NCI-H524 (cell line): ENCODE data around the gene HSPD1.

Experiments used
- DNase-seq, 2 experiments: peaks; one replicate each; lab custom pipeline; 2025; lab: John Stamatoyannopoulos, UW

Gene HSPD1

DNA sequence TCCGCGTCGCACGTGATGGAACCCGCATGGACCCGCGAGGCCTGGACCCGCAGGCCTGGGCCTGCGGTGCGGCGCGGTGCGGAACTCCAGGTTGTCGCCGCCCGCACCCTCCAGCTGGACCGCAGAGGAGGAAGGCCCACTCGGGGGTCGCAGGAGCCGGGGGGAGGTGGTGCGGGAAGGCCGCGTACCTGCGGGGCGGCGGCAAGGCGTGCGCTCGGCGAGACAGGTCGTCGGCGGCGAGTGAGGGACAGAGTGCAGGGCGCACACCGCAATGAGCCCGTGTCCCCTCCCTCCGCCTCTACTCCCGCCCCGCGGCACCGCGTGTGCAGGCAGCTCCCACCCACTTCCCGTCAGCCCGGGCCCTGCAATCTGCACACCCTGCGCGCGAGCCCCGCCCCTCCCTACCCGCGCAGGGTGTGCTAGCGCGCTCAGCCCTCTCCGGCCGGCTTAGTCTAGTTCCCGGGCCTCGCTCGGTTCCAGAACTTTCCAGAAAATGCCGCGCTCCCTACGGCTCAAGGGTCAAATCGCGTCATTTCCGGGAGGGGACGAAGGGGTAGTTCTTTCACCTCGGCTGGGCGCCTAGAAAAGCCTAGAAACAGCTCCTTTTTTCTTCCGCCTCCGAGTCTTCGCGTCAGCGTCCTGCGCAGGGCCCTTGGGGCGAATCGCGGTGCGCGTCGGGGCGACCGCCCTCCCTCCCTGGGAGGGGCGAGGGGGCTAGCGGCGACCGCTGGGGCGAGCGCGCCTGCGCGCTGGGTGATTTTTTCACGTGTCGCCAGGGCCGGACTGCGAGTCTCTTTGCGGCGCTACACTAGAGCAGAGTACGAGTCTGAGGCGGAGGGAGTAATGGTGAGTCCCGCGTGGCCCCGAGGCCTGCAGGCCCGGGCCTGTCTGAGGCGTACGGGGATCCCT, at the start of gene HSPD1, which contains the start of gene HSPE1:
TSS of gene HSPD1 (minus strand) at position 247 of the 909 bp plus-strand sequence. CDS start 992 bp downstream, outside the sequence.
TSS of gene HSPE1 (plus strand) at position 786 of the 909 bp plus-strand sequence. CDS start at position 844, 58 bp downstream.
- peak; percentile 97 for DNase-seq

- no peak for DNase-seq
Observed at GRCh38 chr2:197548582-197548981, 48.9 kb upstream of the HSPD1 start.

GRCh38 chr2:197547163-197547900, 47.7 kb upstream of the HSPD1 start:
- no peak for DNase-seq

GRCh38 chr2:197543206-197543605, 43.6 kb upstream of the HSPD1 start:
- no peak for DNase-seq

GRCh38 chr2:197539734-197540133, 40.1 kb upstream of the HSPD1 start:
- no peak for DNase-seq

- no peak for DNase-seq
Observed at GRCh38 chr2:197538412-197538811, 38.8 kb upstream of the HSPD1 start.

GRCh38 chr2:197517150-197517549, 17.5 kb upstream of the HSPD1 start:
- DNase-seq, result no peak

- DNase-seq, result peak in 1 of 2 experiments; percentile 36
Observed at GRCh38 chr2:197516393-197516761, 16.7 kb upstream of the HSPD1 start.

GRCh38 chr2:197515739-197516392, 16.2 kb upstream of the HSPD1 start, which contains the start of gene MOB4:
Gene MOB4, plus strand, starts transcription at chr2:197516066. Its CDS starts 21 bp downstream, at chr2:197516087.
- DNase-seq, result peak; percentile 91

- DNase-seq, result peak; percentile 83 to 95
Observed at GRCh38 chr2:197515315-197515738, 15.7 kb upstream of the HSPD1 start.

GRCh38 chr2:197514754-197515153, 15.1 kb upstream of the HSPD1 start:
- peak; percentile 77 to 85 for DNase-seq

GRCh38 chr2:197513915-197514314, 14.3 kb upstream of the HSPD1 start:
- DNase-seq, result no peak

DNA sequence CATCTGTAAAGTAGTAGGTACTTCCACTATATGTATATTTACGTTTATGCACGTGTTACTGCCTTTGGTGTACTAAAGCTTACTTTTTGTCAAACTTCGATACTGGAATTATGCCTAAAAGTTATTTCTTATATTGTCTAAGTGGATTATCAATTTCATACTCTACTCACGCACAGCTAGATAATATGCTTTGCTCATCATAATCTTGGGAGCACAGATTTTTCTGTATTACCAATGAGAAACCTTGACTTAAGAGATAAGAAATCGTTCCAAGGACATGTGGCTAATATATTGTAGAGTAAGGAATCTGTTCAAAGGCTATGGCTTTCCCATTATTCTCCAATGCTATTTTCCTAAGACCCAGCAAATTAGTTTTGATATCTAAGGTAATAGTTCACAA, 7.0 kb upstream of the HSPD1 start:
- no peak for DNase-seq

- no peak for DNase-seq
Observed at GRCh38 chr2:197504512-197504911, 4.9 kb upstream of the HSPD1 start.

GRCh38 chr2:197504000-197504399, 4.4 kb upstream of the HSPD1 start:
- DNase-seq, result no peak

DNA sequence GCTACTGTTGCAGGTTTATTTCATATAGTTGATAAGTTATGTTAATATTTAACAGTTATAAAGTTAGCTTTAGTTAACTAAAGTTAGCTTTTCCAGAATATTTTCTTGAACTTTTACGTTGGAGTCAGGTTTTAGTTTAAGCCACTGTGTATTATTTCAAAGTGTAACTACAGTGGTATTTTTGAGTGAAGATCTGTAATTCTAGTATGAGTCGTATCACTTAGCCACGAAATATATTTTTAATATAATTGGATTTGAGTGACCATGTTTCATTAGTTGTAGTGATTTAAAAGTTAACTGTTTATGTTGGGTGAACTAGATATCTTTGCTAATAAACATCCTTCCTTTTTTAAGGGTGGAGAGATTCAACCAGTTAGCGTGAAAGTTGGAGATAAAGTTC, 3.0 kb upstream of the HSPD1 start:
- no peak for DNase-seq

DNA sequence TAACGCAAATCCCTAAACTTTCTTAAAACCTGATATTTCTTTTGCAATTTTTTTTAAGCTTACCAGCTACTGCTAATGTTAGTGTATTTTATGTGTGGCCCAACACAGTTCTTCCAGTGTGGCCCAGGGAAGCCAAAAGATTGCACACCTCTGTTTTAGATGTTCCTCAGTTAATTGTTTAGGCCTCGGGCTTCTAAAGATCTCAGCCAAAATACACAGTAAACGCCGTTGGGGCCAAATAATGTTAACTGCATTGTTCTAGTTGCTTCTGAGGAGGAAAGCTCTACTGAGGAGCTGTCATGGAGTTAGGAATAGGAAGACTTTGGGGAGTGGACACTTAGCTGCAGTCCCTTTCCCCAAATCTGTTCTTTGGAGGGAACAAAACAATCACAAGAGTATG, 2.6 kb upstream of the HSPD1 start:
- DNase-seq, result no peak

DNA sequence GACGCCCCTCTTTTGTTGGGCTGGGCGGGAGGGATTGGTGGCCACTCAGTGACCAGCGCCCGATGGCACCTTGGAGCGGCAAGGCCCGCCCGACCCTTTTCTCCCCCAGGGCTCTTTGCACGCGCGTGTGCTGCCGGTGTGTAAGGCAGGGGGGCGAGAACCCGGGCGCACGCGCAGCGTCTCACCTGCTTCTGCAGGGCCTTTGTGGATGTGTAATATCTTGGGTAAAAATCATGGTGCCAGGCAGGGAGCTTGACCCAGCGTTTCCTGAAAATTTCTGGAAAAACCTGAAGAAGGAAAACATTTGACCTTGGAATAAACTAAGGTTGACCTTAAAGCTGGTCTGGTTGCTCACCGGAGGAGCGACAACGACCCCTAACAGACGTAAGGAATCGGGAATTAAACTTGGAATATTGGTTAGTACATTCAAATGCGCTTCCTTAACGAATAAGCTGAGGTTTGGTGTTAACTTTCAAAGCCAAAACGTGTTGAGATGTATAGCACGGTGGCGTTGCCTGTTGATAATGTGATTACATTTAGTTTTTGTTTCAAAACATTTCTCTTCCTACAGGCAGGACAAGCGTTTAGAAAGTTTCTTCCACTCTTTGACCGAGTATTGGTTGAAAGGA, 977 bp upstream of the HSPD1 start:
- no peak for DNase-seq

GRCh38 chr2:197498937-197499593, 575 bp downstream of the HSPD1 start:
- DNase-seq, result peak in 1 of 2 experiments; percentile 44

DNA sequence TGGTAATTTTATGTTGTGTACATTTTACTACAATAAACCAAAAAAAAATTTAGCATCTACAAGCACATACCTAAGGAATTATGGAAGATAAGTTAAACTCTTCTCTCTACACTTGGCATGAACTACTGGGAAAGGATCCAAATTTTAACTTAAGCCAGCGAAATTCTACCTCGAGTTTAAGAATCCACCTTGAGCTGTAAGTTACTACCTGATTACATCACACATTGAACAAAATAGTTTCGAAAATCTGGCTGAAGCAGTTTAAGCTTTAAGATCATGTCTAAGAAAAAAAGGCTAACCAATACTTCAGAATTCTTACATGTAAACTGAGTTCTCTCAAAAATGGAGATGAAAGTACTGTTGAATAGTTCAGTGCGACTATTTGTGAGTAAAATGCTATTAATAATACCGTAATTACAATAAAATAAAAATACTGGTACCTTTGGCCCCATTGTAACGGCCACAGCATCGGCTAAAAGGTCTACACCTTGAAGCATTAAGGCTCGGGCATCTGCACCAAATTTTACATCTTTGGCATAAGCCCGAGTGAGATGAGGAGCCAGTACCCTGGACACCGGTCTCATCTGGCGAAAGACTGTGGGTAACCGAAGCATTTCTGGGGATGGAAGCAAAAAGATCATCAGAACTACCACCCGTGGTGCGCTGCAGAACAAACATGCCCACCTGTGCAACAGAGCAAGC, 1.3 kb downstream of the HSPD1 start:
- DNase-seq, result no peak

DNA sequence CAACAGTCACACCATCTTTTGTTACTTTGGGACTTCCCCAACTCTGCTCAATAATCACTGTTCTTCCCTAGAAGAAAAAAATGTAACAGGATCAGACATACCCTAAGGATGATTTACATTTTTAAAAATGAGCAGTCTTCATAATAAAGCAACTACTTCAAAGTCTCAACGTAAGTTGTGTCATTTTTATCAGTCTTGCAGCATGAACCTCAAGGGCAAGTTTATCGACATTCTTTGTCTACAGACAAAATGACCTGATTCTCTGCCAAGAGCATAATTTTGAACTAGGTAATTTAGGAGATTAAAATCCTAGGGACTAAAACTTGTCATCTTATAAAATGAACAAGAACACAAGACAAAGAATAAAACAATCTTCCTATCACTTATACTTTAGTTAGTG, 2.3 kb downstream of the HSPD1 start:
- no peak for DNase-seq
